ENCODE data around the gene CADPS.

DNA sequence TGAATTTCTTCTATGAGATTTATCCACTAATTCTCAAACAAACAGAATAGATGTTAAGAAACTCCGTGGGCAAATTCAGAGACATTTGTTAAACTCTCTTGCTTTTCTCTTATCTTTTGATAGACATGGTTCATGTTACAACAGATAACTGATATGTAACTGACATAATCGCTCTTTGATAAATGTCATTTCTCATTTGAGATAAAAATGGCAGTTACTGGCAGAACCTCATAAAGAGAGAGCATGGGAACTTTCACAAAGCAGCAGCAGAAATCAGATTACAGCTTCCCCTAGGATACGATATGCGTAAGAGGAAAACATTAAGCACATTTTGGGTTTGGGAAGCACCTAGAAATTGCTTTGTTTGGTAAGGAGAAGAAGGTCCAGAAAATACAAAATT is 126.1 kb downstream of the CADPS start:
- TF ChIP-seq, protein P1, sequence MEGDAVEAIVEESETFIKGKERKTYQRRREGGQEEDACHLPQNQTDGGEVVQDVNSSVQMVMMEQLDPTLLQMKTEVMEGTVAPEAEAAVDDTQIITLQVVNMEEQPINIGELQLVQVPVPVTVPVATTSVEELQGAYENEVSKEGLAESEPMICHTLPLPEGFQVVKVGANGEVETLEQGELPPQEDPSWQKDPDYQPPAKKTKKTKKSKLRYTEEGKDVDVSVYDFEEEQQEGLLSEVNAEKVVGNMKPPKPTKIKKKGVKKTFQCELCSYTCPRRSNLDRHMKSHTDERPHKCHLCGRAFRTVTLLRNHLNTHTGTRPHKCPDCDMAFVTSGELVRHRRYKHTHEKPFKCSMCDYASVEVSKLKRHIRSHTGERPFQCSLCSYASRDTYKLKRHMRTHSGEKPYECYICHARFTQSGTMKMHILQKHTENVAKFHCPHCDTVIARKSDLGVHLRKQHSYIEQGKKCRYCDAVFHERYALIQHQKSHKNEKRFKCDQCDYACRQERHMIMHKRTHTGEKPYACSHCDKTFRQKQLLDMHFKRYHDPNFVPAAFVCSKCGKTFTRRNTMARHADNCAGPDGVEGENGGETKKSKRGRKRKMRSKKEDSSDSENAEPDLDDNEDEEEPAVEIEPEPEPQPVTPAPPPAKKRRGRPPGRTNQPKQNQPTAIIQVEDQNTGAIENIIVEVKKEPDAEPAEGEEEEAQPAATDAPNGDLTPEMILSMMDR (IDR thresholded peaks at IDR 0.05) = no peak
- no peak for TF ChIP-seq ZFX (IDR thresholded peaks at IDR 0.05; ENCODE audit: borderline replicate concordance)

Data from 22Rv1 (cell line).